HG02852 (cell line): ENCODE data around the gene NUTF2.
"Not testable (repeated sequence)": the region's sequence is repeated elsewhere in the genome, so short reads cannot be mapped to it uniquely, and the experiment has no call there.

Experiments
- ATAC-seq: cut with Tn5 transposase; IDR thresholded peaks from one replicate; pipeline ENCODE4 v1.9.1; 2021; ENCODE audit warnings: mild to moderate bottlenecking, moderate library complexity; ENCODE audit not compliant: unreplicated experiment

Gene NUTF2

GRCh38 chr16:67862623-67863583, 16.2 kb downstream of the NUTF2 start:
- ATAC-seq: no peak

DNA sequence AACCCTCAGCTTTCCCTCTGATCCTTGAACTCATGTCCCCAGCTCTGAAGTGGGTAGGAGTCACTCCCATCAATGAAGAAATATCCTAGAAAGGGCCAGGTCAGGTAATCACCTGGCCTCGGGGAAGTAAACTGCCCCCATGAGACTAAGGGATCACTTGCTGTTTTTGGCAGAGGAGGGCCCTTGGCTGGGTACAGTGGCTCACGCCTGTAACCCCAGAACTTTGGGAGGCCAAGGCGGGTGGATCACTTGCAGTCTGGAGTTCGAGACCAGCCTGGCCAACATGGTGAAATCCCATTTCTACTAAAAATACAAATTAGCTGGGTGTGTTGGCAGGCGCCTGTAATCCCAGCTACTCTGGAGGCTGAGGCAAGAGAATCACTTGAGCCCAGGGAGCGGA, 17.3 kb downstream of the NUTF2 start:
- ATAC-seq: not testable (repeated sequence)

DNA sequence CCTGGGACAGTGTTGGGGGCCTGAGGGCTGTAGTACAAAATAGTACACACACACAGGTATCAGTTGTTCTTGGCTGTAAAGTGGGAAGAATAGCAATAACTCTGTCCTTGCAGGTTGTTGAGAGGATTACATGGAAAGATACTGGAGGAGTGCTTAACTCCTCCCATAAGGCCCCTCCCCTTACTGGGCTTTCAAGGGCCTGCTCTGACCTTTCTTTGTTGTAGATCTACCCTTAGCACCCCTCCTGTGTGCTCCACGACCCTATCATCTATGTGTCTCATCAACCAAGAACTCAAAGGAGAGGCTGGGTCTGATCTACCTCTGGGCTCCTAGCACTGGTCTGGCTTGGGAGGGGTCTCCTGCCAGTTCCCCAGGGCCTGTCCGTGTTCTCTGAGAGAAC, 17.9 kb downstream of the NUTF2 start:
- ATAC-seq: no peak

- ATAC-seq: no peak
Observed at GRCh38 chr16:67865318-67865717, 18.6 kb downstream of the NUTF2 start.

- no peak for ATAC-seq
Observed at GRCh38 chr16:67868290-67868689, 21.6 kb downstream of the NUTF2 start.

- no peak for ATAC-seq
Observed at GRCh38 chr16:67869653-67870052, 22.9 kb downstream of the NUTF2 start.

DNA sequence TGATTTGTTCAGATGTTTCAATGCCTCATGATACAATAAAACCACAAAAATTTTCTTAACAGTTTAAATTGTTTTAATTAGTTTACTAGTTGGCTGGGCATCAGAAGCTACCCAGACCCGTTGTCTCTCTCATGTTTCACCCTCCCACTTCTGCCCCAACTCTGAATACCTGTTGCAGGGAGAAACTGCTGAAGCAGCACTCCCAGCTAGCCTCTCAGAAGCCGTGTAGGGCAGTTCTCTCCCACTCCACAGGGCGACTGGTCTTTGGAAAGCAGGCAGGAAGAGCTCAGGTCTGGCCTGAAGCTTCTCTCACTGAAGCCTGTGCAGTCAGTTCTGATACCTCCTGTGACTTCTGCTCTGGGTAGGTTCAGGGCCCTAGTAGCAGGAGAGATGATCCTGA, 24.5 kb downstream of the NUTF2 start:
- ATAC-seq: no peak

DNA sequence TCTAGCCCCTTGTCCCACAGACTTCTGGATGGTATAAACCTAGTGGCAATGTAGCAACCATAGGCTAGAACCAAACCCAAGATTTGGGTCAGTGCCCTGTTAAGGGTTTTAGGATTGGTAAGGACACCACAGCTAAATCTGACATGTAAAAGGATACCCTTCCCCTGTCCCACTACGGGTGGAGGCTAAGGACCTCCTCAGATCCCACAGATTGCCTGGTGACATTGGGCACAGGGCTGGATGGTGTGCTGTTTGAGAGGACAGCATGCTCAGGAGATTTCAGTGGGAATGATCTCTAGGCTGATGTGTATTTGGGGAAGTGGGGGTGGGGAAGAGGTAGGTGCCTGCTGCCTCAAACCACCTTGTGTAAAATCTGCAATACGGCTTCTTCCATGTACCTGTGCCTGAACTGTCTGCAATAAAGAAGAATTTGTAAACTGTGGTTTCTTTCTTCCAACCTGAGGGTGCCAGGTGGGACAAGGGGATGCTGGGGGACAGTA, 25.4 kb downstream of the NUTF2 start:
- no peak for ATAC-seq

DNA sequence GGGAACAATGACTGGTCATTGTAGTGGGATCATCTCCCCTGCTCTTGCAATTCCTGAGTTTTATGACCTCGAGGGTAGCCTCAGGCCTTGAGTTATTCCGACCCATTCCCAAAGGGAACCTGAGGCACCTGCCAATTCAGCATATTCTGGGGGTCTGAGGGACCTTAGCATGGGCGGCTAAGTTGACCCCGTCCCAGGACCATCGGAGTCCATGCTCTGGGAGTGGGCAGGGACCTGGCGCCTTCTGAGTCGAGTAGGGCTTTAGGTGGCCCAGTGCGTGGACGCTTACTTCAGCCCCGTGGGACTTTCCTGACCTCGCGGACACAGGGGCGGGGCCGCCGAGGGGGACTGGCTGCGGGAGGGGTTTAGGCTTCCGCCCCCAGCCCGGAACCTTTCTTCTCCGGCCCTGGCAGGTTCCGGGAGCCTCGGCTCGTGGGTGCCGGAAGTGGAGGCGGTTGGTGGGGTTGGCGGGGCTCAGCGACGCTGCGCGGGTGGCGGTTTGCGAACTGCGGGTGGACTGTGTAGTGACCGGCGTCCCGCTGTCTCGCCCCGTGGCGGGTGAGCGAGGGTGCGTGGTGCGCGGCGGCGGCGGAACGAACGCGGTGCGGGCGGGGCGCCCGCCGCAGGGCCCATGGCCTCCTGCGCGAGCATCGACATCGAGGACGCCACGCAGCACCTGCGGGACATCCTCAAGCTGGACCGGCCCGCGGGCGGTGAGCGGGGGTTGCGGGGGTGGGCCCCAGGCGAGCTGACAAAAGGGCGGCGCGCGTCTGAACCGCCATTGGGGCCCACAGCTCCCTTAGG, 26.1 kb downstream of the NUTF2 start, which contains the start of gene EDC4:
TSS of gene EDC4 (plus strand) at position 422 of the 804 bp plus-strand sequence. CDS start at position 632, 210 bp downstream.
- ATAC-seq: peak; percentile 81

DNA sequence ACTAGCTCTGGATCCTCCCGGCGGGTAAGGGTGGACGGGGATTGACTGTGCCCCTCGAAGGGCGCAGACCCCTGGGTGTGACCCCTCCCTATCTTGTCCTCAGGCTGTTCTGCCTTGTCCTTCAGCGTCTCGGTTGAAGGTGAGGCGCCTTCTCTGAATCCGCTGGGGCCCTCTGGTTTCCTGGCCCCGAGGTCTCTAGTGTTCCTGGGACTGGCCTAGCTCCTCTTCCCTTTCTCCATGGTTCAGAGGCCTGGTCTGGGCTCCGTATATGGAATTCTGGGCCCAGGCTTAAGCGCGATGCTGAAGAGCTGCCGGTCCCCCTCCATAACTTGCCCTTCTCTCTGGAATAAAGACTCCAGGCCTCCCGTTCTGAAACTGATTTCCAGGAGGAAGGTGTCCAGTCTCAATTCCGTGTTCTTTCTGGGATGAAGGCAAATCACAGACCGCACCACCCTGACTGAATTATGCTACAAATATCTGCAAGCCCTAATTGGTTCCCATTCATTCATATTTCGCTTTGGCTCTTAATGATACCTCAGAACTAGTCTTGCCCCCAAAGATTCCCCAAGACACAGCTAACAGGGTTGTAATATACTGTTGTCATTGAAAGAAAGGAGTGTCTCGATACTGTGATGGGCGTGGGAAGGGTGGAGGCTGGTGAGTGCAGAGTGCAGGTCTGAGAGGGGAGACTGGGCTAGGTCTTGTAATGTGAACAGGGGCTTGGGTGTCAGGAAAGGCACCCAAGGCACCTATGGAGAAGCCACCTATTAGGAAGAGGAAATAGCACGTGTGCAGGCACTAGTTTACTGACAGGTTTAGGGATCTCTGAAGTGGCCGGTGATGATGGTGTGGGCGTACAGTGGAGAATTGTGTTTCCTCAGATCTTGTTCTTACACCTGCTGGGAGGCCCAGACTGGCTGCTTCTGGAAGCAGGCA, 27.0 kb downstream of the NUTF2 start:
- no peak for ATAC-seq

- ATAC-seq: no peak
Observed at GRCh38 chr16:67874372-67874771, 27.6 kb downstream of the NUTF2 start.

GRCh38 chr16:67877064-67877463, 30.3 kb downstream of the NUTF2 start:
- no peak for ATAC-seq

DNA sequence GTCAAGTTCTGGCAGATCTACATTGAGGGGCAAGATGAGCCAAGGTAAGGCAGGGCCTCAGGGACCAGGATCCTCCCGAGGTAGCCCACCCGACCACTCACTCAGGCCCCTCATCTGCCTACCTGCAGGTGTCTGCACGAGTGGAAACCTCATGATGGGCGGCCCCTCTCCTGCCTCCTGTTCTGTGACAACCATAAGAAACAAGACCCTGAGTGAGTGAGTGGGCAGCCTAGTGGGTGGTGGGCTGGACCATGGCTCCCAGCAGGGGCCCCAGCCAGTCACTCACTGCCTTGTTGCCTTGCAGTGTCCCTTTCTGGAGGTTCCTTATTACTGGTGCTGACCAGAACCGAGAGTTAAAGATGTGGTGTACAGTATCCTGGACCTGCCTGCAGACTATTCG, 31.5 kb downstream of the NUTF2 start:
- ATAC-seq: no peak

DNA sequence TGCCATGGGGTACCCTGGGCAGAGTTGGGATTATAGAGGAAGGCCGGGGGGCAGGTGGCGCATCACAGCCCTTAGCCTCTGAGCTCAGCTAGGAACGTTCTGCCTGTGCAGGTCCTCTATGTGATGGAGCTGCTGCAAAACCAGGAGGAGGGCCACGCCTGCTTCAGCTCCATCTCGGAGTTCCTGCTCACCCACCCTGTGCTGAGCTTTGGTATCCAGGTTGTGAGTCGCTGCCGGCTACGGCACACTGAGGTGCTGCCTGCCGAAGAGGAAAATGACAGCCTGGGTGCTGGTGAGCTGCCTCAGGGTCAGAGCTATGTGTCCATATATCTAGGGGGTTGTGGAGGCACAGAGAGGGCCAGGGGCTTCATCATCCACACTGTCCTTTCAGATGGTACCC, 32.1 kb downstream of the NUTF2 start:
- ATAC-seq: no peak

DNA sequence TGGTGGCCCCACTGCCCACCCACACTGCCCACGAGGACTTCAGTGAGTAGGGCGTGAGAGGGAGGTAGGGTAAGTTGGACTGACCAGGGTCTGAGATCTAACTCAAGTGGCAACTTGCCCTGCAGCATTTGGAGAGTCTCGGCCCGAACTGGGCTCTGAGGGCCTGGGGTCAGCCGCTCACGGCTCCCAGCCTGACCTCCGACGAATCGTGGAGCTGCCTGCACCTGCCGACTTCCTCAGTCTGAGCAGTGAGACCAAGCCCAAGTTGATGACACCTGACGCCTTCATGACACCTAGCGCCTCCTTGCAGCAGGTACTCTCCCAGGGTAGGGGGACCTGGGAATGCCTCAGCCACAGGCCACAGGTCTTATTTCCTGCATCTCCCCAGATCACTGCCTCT, 32.7 kb downstream of the NUTF2 start:
- no peak for ATAC-seq

DNA sequence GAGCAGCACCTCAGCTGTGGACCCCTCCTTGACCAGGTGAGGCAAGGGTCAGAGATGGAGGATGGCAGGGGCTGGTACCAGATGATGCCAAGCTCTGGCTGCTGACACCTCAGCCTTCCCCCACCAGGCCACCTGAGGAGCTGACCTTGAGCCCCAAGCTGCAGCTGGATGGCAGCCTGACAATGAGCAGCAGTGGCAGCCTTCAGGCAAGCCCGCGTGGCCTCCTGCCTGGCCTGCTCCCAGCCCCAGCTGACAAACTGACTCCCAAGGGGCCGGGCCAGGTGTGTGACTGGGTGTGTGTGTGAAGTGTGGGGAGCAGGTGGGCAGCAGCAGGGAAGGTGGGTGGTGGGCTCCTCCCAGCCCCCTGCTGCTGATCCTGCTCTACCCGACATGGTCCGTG, 33.2 kb downstream of the NUTF2 start:
- no peak for ATAC-seq

DNA sequence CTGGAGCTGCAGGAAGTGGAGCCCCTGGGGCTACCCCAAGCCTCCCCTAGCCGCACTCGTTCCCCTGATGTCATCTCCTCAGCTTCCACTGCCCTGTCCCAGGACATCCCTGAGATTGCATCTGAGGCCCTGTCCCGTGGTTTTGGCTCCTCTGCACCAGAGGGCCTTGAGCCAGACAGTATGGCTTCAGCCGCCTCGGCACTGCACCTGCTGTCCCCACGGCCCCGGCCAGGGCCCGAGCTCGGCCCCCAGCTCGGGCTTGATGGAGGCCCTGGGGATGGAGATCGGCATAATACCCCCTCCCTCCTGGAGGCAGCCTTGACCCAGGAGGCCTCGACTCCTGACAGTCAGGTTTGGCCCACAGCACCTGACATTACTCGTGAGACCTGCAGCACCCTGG, 33.9 kb downstream of the NUTF2 start:
- no peak for ATAC-seq

- no peak for ATAC-seq
Observed at GRCh38 chr16:67881621-67882161, 35.0 kb downstream of the NUTF2 start.

DNA sequence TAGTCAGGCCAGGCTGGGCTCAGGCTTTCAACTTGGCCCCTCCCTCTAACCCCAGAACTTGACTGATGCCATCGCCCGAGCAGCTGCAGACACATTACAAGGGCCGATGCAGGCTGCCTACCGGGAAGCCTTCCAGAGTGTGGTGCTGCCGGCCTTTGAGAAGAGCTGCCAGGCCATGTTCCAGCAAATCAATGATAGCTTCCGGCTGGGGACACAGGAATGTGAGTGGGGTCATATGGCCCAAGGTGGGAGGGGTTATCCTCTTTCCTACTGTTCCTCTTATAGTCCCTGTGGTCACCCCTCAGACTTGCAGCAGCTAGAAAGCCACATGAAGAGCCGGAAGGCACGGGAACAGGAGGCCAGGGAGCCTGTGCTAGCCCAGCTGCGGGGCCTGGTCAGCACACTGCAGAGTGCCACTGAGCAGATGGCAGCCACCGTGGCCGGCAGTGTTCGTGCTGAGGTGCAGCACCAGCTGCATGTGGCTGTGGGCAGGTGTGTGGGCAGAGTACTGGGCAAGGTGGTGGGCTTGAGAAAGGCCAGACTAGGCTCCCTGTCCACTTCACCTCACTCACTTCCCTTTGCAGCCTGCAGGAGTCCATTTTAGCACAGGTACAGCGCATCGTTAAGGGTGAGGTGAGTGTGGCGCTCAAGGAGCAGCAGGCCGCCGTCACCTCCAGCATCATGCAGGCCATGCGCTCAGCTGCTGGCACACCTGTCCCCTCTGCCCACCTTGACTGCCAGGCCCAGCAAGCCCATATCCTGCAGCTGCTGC, 35.8 kb downstream of the NUTF2 start:
- no peak for ATAC-seq
